CD14-positive monocyte (primary cell): ENCODE results near the gene NDUFA13. TPM values are rescaled to one million over a fixed set of nuclear protein-coding genes. Genes with fewer than 3 reads are reported as not detected.

Experiments
- DNase-seq, 3 donors: peaks; one replicate each; pipeline ENCODE4 v3.0.0-alpha.2; 2011 to 2022
- H2AFZ ChIP-seq: 2 replicates; pipeline ENCODE4 v1.6.0; 2012; ENCODE audit warnings: mild to moderate bottlenecking, low read depth, low read length, inconsistent platforms; ENCODE audit not compliant: insufficient read depth, poor library complexity, severe bottlenecking
- H3K27ac ChIP-seq, 2 donors: 1 replicate in 1 of 2; 2 replicates in 1 of 2; pipeline ENCODE4 v1.5.1; 2012 to 2013; ENCODE audit warnings: low read length in 2 of 2, control low read depth in 1 of 2, inconsistent platforms in 1 of 2, low read depth in 1 of 2, mild to moderate bottlenecking in 1 of 2
- H3K27me3 ChIP-seq, 2 donors: one replicate each; pipeline versions ENCODE4 v1.6.0 to v1.6.1; 2011 to 2013; ENCODE audit warnings: low read length in 2 of 2; ENCODE audit not compliant: control insufficient read depth in 2 of 2, insufficient read depth in 2 of 2
- H3K36me3 ChIP-seq, 2 donors: replicated peaks in 1 of 2; 1 replicate in 1 of 2; 2 replicates in 1 of 2; pipeline versions ENCODE4 v1.5.1 to v1.6.1; 2012 to 2013; ENCODE audit warnings: low read length in 2 of 2, control low read depth in 1 of 2, inconsistent platforms in 1 of 2, mild to moderate bottlenecking in 1 of 2; ENCODE audit not compliant: insufficient read depth in 2 of 2, control insufficient read depth in 1 of 2
- H3K4me1 ChIP-seq, 2 donors: 1 replicate in 1 of 2; 2 replicates in 1 of 2; pipeline versions ENCODE4 v1.5.1 to v1.6.1; 2012 to 2013; ENCODE audit warnings: low read length in 2 of 2, control low read depth in 1 of 2, inconsistent platforms in 1 of 2, mild to moderate bottlenecking in 1 of 2, moderate library complexity in 1 of 2; ENCODE audit not compliant: insufficient read depth in 2 of 2, control insufficient read depth in 1 of 2
- H3K4me2 ChIP-seq: replicated peaks from 2 replicates; pipeline ENCODE3; 2012; ENCODE audit warnings: low read length, moderate library complexity, mild to moderate bottlenecking; ENCODE audit not compliant: poor library complexity, severe bottlenecking; ENCODE audit errors: extremely low read depth
- H3K4me3 ChIP-seq, 3 experiments: fragments of 200-600 bp in 1 of 3; sonication (generic) in 1 of 3; replicated peaks in 1 of 3; 1 replicate in 2 of 3; 2 replicates in 1 of 3; pipeline ENCODE4 v1.5.1; 2011 to 2013; ENCODE audit warnings: low read length in 3 of 3, mild to moderate bottlenecking in 3 of 3, control low read depth in 2 of 3, low read depth in 2 of 3, inconsistent platforms in 1 of 3, moderate library complexity in 1 of 3
- H3K79me2 ChIP-seq: 2 replicates; pipeline ENCODE4 v1.6.0; 2012; ENCODE audit warnings: mild to moderate bottlenecking, control low read depth, inconsistent platforms, low read length, moderate library complexity; ENCODE audit not compliant: insufficient read depth
- H3K9ac ChIP-seq: 2 replicates; pipeline ENCODE4 v1.6.0; 2017; ENCODE audit warnings: low read length, mild to moderate bottlenecking; ENCODE audit not compliant: insufficient read depth, poor library complexity, severe bottlenecking
- H3K9me3 ChIP-seq, 2 donors: replicated peaks in 1 of 2; 1 replicate in 1 of 2; 2 replicates in 1 of 2; pipeline versions ENCODE4 v1.5.1 to v1.6.1; 2012 to 2013; ENCODE audit warnings: low read length in 2 of 2, control low read depth in 1 of 2; ENCODE audit not compliant: control insufficient read depth in 1 of 2, insufficient read depth in 1 of 2
- H4K20me1 ChIP-seq: 2 replicates; pipeline ENCODE4 v1.6.0; 2012; ENCODE audit warnings: mild to moderate bottlenecking, low read length, control low read depth, moderate library complexity; ENCODE audit not compliant: insufficient read depth
- H3K27ac Mint-ChIP-seq, 7 donors: one replicate each; pipeline ENCODE4 v1.8.0; 2020; ENCODE audit warnings: mild to moderate bottlenecking in 7 of 7, mixed read lengths in 7 of 7, moderate library complexity in 6 of 7, inconsistent platforms in 2 of 7
- H3K27me3 Mint-ChIP-seq, 3 donors: one replicate each; pipeline ENCODE4 v1.8.0; 2021 to 2022; ENCODE audit warnings: low read depth in 3 of 3, mild to moderate bottlenecking in 3 of 3, mixed read lengths in 3 of 3, moderate library complexity in 3 of 3, inconsistent platforms in 1 of 3
- H3K36me3 Mint-ChIP-seq, 2 donors: one replicate each; pipeline ENCODE4 v1.8.0; 2020; ENCODE audit warnings: mixed read lengths in 2 of 2, inconsistent platforms in 1 of 2, mild to moderate bottlenecking in 1 of 2
- H3K4me1 Mint-ChIP-seq: one replicate; pipeline ENCODE4 v1.8.0; 2020; ENCODE audit warnings: mild to moderate bottlenecking, mixed read lengths
- H3K4me3 Mint-ChIP-seq, 2 donors: one replicate each; pipeline ENCODE4 v1.8.0; 2020; ENCODE audit warnings: mild to moderate bottlenecking in 2 of 2, mixed read lengths in 2 of 2, moderate library complexity in 1 of 2
- H3K9me3 Mint-ChIP-seq, 7 donors: one replicate each; pipeline ENCODE4 v1.8.0; 2020 to 2022; ENCODE audit warnings: mixed read lengths in 7 of 7, mild to moderate bottlenecking in 6 of 7, moderate library complexity in 6 of 7, inconsistent platforms in 2 of 7
- WGBS: methylation state at CpG from one replicate; pipeline ENCODE4 v1.1.5; 2013; ENCODE audit warnings: missing lambda C conversion rate; ENCODE audit not compliant: insufficient coverage; 5-methylcytosine and 5-hydroxymethylcytosine counted together
- intact Hi-C, 2 donors: fragments of 100-400 bp; cut with micrococcal nuclease; formaldehyde crosslinking; loops; one replicate each; pipeline versions ENCODE4 v1.15.0 to v1.15.1; 2023
- polyA plus RNA-seq, 3 donors: library from polyadenylated mRNA; depleted of rRNA in 1 of 3; unstranded in 2 of 3; stranded (reverse) in 1 of 3; fragments of 300-500 nt in 2 of 3; fragments of >200 nt in 1 of 3; fragmentation: Illumina TruSeq in 2 of 3; gene quantifications; 1 replicate in 2 of 3; 2 replicates in 1 of 3; pipeline ENCODE4 v1.2.3, GENCODE V29; 2012 to 2021
- TF ChIP-seq, protein P1 (sequence below): fragments of 200-600 bp; IDR thresholded peaks from one replicate; pipeline ENCODE4 v1.8.0; 2022; ENCODE audit warnings: antibody characterized with exemption, mild to moderate bottlenecking

The NDUFA13 gene
- polyA plus RNA-seq, 3 donors: 86.7 to 433 (median 361) TPM

DNA sequence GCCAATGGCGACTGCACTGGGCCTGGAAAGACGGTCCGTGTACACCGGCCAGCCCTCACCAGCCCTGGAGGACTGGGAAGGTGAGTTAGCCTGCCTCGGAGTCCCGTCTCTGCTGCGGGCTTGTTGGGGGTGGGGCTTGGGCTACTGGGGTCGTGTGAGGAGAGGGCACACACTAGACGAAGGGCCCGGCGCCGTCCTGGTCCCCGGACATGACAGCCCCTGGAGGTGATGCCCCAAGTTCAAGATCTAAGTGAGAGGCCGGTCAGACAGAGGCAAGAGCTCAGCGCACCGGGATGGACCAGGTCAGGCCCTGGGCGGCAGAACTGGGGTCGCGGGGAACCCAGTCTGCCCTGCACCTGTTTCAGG is 23.7 kb downstream of the NDUFA13 start:
- TF ChIP-seq, protein P1, sequence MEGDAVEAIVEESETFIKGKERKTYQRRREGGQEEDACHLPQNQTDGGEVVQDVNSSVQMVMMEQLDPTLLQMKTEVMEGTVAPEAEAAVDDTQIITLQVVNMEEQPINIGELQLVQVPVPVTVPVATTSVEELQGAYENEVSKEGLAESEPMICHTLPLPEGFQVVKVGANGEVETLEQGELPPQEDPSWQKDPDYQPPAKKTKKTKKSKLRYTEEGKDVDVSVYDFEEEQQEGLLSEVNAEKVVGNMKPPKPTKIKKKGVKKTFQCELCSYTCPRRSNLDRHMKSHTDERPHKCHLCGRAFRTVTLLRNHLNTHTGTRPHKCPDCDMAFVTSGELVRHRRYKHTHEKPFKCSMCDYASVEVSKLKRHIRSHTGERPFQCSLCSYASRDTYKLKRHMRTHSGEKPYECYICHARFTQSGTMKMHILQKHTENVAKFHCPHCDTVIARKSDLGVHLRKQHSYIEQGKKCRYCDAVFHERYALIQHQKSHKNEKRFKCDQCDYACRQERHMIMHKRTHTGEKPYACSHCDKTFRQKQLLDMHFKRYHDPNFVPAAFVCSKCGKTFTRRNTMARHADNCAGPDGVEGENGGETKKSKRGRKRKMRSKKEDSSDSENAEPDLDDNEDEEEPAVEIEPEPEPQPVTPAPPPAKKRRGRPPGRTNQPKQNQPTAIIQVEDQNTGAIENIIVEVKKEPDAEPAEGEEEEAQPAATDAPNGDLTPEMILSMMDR: no peak
- Histone ChIP-seq H4K20me1 (no peaks in the 10 kb centered on the region), H3K4me1 (peaks cover 33 to 40% of the 10 kb centered on the region in 2 donors), H3K27ac (no peak overlapping the region), H3K27me3 (peaks cover 8 to 43% of the 10 kb centered on the region in 2 donors), H3K9me3 (peaks cover 16 to 17% of the 10 kb centered on the region in 2 donors), H3K36me3 (no peaks in the 10 kb centered on the region), H3K9ac (no peak overlapping the region), H3K4me3 (no peak overlapping the region), H3K4me2 (no peak overlapping the region), H2AFZ (no peak overlapping the region), H3K79me2 (no peaks in the 10 kb centered on the region)
- no peak overlapping the region for H3K27ac Mint-ChIP-seq
- H3K4me3 Mint-ChIP-seq: peak overlapping the region in 1 of 2 donors; percentile 80
- H3K27me3 Mint-ChIP-seq: peaks cover 37 to 59% (median 50%) of the 10 kb centered on the region in 3 donors
- intact Hi-C loops: loop anchor here in 1 of 2 donors (10.0 kb wide), 1 partner anchor 235 kb away; no protein-coding TSS in a partner anchor
- H3K36me3 Mint-ChIP-seq: peaks cover 0 to 2% of the 10 kb centered on the region in 2 donors
- H3K4me1 Mint-ChIP-seq: peaks cover 37% of the 10 kb centered on the region
- H3K9me3 Mint-ChIP-seq: peaks cover 1 to 35% (median 21%) of the 10 kb centered on the region in 7 donors
- DNase-seq: no peak
- WGBS: 34% methylated on average over 19 of the region's 19 CpGs

- peaks cover 8 to 43% of the 10 kb centered on the region in 2 donors for H3K27me3 ChIP-seq
- Mint-ChIP-seq H3K9me3 (peaks cover 6 to 39% (median 21%) of the 10 kb centered on the region in 7 donors), H3K27ac (peak overlapping the region in 3 of 7 donors; percentile 20 to 87 (median 23)), H3K4me3 (peak overlapping the region; percentile 76 to 82), H3K4me1 (peaks cover 37% of the 10 kb centered on the region), H3K36me3 (peaks cover 0 to 2% of the 10 kb centered on the region in 2 donors), H3K27me3 (peaks cover 37 to 59% (median 50%) of the 10 kb centered on the region in 3 donors)
- TF ChIP-seq, protein P1: no peak
- no peaks in the 10 kb centered on the region for H3K79me2 ChIP-seq
- intact Hi-C loops: no loop called here
- H4K20me1 ChIP-seq: no peaks in the 10 kb centered on the region
- DNase-seq: peak; percentile 58 to 83 (median 75)
- H3K9me3 ChIP-seq: peaks cover 16 to 21% of the 10 kb centered on the region in 2 donors
- H3K27ac ChIP-seq: no peak overlapping the region
- peak overlapping the region; percentile 71 for H3K4me2 ChIP-seq
- WGBS: 16% methylated on average over 53 of the region's 74 CpGs
- H3K4me1 ChIP-seq: peaks cover 33 to 40% of the 10 kb centered on the region in 2 donors
- peak overlapping the region in 1 of 3 experiments; percentile 66 for H3K4me3 ChIP-seq
- no peak overlapping the region for H3K9ac ChIP-seq
- H3K36me3 ChIP-seq: no peaks in the 10 kb centered on the region
- peak overlapping the region; percentile 74 for H2AFZ ChIP-seq
These were observed 24.2 kb downstream of the NDUFA13 start for GRCh38 chr19:19540064-19540714.
